ENCODE measurements around the gene UMAD1. TPM values are rescaled to one million over a fixed set of nuclear protein-coding genes. Genes with fewer than 3 reads are reported as not detected.

The UMAD1 gene
- 8.7 to 11.2 TPM (median 10.5 TPM) in 5 replicates for total RNA-seq (2022; extraction: Qiagen RNA extraction)

GRCh38 chr7:7640221-7641128 is at the start of gene UMAD1:
Gene UMAD1 (plus strand): TSS chr7:7640752. CDS start chr7:7673372, 32,620 bp downstream.

GRCh38 chr7:7718492-7718891 is 77.9 kb downstream of the UMAD1 start, which contains the start of gene RPA3:
Gene RPA3 (minus strand): TSS chr7:7718607. CDS start chr7:7640418, 78,189 bp downstream.

Other genes starting within 250 kb of the UMAD1 start
- gene COL28A1, start 104.9 kb upstream of the UMAD1 start, total RNA-seq (2022; extraction: Qiagen RNA extraction), result 0.42 to 1.1 TPM (median 0.57 TPM) in 5 replicates
- gene MIOS, start 73.9 kb upstream of the UMAD1 start, total RNA-seq (2022; extraction: Qiagen RNA extraction), result 18.0 to 22.3 TPM (median 20.6 TPM) in 5 replicates
- gene RPA3, start 77.9 kb downstream of the UMAD1 start, total RNA-seq (2022; extraction: Qiagen RNA extraction), result 75.8 to 104 TPM (median 95.3 TPM) in 5 replicates

All from A549 treated with AZD2906 at 1 μM for 4 hours (cell line).